BE2C (cell line): Measurements from ENCODE around the gene LAMC3. TPM values are rescaled to one million over a fixed set of nuclear protein-coding genes. Genes with fewer than 3 reads are reported as not detected.
A peak's percentile ranks its signal among the peaks of the same experiment; 100 is the strongest.

Experiments used
- DNase-seq: peaks from one replicate; pipeline ENCODE4 v3.0.0-alpha.2; 2020
- H3K27me3 ChIP-seq: fragments of 250-450 bp; sonication (Bioruptor Pico); 2 replicates; pipeline ENCODE4 v1.5.1; 2020; ENCODE audit warnings: mild to moderate bottlenecking
- H3K36me3 ChIP-seq: fragments of 250-450 bp; sonication (Bioruptor Pico); 2 replicates; pipeline ENCODE4 v1.5.1; 2020; ENCODE audit warnings: mild to moderate bottlenecking
- H3K4me1 ChIP-seq: fragments of 250-450 bp; sonication (Bioruptor Pico); 2 replicates; pipeline ENCODE4 v1.5.1; 2020
- H3K4me3 ChIP-seq: 2 replicates; pipeline ENCODE4 v1.5.1; 2011; ENCODE audit warnings: low read depth, low read length
- H3K9me3 ChIP-seq: fragments of 250-450 bp; sonication (Bioruptor Pico); 2 replicates; pipeline ENCODE4 v1.5.1; 2020
- polyA plus RNA-seq: library from polyadenylated mRNA; unstranded; fragments of >200 nt; gene quantifications from one replicate; pipeline ENCODE4 v1.2.1, GENCODE V29; 2012; ENCODE audit warnings: low read depth, missing spikeins; ENCODE audit not compliant: insufficient read length, insufficient read depth
- TF ChIP-seq, protein P1 (sequence below): IDR thresholded peaks from 2 replicates; pipeline ENCODE4 v1.5.1; 2012; ENCODE audit warnings: mild to moderate bottlenecking, low read depth, low read length

Gene LAMC3
- polyA plus RNA-seq: not detected

- peak; percentile 57 for DNase-seq
- H3K4me3 ChIP-seq: peak within 1 kb of the TSS; percentile 20
Observed at GRCh38 chr9:131008909-131009618, at the start of gene LAMC3. Gene LAMC3, plus strand, starts transcription at chr9:131009174. Its CDS starts 41 bp downstream, at chr9:131009215.

DNA sequence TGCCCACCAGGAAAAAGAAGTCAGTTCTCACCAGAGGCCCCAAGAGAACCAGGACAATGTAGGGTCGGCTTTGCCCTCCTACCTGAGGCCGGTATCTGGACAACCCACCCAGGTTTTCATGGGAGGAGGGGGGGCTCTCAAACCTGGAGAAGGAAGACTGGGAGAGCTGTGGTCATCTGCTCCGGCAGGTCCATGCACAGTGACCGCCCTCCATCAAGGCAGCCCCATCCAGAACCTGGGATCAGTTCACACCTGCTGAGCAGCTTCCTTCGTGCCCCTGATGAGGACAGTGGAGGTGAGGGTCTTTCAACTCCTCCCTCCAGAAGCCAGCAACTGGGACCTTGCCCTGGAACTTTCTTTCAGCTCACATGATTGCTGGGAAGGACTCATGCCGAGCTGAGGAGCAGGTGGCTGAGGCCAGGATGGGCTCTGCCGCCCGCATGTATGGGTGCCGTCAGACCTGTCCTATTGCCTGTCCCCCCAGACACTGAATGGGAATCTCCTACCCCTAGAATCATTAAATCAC is 49.1 kb upstream of the LAMC3 start:
- H3K9me3 ChIP-seq: no peaks in the 10 kb centered on the region
- no peak overlapping the region for H3K4me3 ChIP-seq
- H3K36me3 ChIP-seq: no peaks in the 10 kb centered on the region
- H3K4me1 ChIP-seq: no peaks in the 10 kb centered on the region
- TF ChIP-seq, protein P1, sequence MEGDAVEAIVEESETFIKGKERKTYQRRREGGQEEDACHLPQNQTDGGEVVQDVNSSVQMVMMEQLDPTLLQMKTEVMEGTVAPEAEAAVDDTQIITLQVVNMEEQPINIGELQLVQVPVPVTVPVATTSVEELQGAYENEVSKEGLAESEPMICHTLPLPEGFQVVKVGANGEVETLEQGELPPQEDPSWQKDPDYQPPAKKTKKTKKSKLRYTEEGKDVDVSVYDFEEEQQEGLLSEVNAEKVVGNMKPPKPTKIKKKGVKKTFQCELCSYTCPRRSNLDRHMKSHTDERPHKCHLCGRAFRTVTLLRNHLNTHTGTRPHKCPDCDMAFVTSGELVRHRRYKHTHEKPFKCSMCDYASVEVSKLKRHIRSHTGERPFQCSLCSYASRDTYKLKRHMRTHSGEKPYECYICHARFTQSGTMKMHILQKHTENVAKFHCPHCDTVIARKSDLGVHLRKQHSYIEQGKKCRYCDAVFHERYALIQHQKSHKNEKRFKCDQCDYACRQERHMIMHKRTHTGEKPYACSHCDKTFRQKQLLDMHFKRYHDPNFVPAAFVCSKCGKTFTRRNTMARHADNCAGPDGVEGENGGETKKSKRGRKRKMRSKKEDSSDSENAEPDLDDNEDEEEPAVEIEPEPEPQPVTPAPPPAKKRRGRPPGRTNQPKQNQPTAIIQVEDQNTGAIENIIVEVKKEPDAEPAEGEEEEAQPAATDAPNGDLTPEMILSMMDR: no peak
- H3K27me3 ChIP-seq: no peaks in the 10 kb centered on the region
- DNase-seq: no peak

More at GRCh38 chr9:131008909-131009618, at the start of gene LAMC3:
- no peaks in the 10 kb centered on the region for H3K36me3 ChIP-seq
- peaks cover 18% of the 10 kb centered on the region for H3K27me3 ChIP-seq
- H3K4me1 ChIP-seq: no peaks in the 10 kb centered on the region
- H3K9me3 ChIP-seq: 0 out of 2 replicates have a peak, but pooled peaks cover 3% of the 10 kb centered on the region
- TF ChIP-seq, protein P1: peak; percentile 41

DNA sequence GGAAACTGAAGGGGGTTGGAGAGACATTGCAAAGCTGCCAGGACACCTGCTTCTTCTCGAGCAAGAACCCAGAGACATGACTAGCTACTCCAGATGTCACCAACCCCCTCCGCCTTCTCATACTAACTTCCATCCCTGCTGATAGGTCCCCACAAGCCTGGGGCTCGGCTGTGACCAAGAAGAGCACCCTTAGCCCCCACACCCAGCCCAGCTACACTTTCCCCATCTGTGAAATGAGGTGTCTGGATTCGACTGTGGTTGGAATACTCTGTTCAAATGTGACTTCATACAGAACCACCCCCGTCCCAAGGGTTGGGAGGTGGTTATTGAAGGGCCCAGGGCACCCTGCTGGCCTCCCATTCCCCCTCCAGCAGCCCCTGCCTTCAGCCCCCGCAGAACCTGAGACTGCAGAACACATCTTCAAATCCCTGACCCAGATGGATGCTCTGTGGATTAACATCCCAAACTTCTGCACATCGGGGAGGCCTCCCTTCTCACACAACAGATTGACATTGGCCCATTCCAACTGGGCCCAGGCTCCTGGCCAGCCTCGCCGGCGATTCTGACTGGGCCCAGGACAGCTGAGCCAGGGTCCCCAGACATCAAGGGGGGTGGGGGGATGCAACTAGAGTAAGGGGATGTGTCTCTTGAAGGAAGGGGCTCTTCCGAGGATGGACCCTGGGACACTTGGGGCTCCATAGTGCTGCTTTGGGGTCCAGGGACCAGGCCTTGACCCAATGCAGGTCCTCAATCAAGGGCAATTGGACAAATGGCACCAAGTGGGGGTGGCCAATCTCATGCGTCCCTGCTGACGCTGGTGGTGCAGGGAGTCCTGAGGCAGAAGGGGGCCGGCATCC is 48.2 kb upstream of the LAMC3 start:
- no peak overlapping the region for H3K4me3 ChIP-seq
- TF ChIP-seq, protein P1: no peak
- no peaks in the 10 kb centered on the region for H3K9me3 ChIP-seq
- H3K4me1 ChIP-seq: no peaks in the 10 kb centered on the region
- no peaks in the 10 kb centered on the region for H3K36me3 ChIP-seq
- H3K27me3 ChIP-seq: no peaks in the 10 kb centered on the region
- DNase-seq: no peak

- H3K4me1 ChIP-seq: no peaks in the 10 kb centered on the region
- TF ChIP-seq, protein P1: no peak
- DNase-seq: no peak
- H3K36me3 ChIP-seq: no peaks in the 10 kb centered on the region
- no peak overlapping the region for H3K4me3 ChIP-seq
- H3K9me3 ChIP-seq: no peaks in the 10 kb centered on the region
- no peaks in the 10 kb centered on the region for H3K27me3 ChIP-seq
Observed at GRCh38 chr9:130961511-130962300, 47.3 kb upstream of the LAMC3 start.

DNA sequence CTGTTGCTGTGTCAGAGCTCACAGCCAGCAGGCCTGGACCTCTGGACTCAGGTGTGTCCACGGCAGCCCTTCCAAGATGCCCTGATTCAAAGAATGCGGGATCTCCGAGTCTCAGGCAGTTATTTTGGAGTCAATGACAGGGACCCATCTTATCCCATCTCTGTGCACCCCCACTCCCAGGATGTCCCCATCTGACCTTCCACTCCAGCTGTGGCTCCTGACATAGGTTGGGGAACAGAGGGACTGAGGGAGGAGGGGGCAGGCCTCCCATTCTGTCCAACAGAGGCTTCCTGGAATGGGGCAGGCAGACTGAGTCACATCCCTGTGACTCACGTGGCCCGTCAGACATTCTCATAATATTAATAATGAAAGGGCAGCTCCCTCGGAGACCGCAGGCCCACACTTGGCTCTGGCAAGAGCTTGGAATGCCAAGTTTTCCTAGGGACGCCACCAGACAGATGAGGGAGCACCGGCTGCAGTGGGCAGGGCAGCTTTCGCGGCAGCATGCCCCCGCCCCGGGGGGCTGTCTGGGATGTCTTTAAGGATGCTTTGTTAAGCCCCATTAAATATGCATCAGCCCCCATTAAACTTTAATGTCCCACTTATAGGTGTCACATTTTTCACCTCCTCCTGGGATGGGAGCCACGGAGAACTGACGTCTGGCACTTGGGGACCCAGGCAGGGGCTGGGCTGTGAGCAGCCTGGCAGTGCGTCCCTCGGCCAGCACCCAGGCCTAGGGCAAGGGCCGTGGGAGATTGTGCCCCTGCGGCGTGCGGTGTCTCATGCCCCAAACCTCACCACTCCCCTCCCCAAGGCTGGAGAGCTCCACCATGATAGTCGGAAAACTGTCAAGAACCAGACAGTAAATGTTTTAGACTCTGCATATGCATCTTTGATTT is 46.3 kb upstream of the LAMC3 start:
- no peak for DNase-seq
- TF ChIP-seq, protein P1: no peak
- no peak overlapping the region for H3K4me3 ChIP-seq

More for the DNA sequence above, 46.3 kb upstream of the LAMC3 start:
- no peaks in the 10 kb centered on the region for H3K36me3 ChIP-seq
- H3K4me1 ChIP-seq: no peaks in the 10 kb centered on the region
- no peaks in the 10 kb centered on the region for H3K27me3 ChIP-seq
- no peaks in the 10 kb centered on the region for H3K9me3 ChIP-seq
